ENCODE data around the gene C11orf58. TPM values are rescaled to one million over a fixed set of nuclear protein-coding genes. Genes with fewer than 3 reads are reported as not detected.

The C11orf58 gene
- total and polyA plus RNA-seq, 2 experiments from 2014 or later = 164 to 280 TPM

DNA sequence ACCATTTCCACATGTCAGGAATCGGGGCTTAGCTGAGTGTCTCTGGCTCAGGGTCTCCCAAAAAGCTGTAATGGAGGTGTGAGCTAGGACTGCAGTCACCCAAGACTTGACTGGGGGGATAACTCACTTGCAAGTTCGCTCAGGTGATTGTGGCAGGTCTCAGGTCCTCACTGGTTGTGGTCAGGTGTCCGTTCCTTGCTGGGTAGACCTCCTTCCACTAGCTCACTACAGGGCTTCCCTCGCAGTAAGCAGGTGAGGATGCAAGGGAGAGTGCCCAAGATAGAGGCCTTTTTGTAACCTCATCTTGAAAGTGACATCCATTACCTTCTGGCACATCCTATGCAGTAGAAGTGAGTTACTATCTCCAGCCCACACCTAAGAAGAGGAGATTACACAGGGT lies 29.5 kb downstream of the C11orf58 start:
- ATAC-seq = no peak
- Mint-ChIP-seq H3K27me3 (ENCODE audit: insufficient read depth, low read depth, poor library complexity) (no peaks in the 10 kb centered on the region), H3K27ac (no peak overlapping the region), H3K4me3 (no peak overlapping the region), H3K4me1 (no peaks in the 10 kb centered on the region), H3K36me3 (ENCODE audit: low read depth) (no peaks in the 10 kb centered on the region), H3K9me3 (no peaks in the 10 kb centered on the region)
- no peak for TF ChIP-seq NANOG (IDR thresholded peaks at IDR 0.05; ENCODE audit: borderline replicate concordance)
- TF ChIP-seq, protein P1, sequence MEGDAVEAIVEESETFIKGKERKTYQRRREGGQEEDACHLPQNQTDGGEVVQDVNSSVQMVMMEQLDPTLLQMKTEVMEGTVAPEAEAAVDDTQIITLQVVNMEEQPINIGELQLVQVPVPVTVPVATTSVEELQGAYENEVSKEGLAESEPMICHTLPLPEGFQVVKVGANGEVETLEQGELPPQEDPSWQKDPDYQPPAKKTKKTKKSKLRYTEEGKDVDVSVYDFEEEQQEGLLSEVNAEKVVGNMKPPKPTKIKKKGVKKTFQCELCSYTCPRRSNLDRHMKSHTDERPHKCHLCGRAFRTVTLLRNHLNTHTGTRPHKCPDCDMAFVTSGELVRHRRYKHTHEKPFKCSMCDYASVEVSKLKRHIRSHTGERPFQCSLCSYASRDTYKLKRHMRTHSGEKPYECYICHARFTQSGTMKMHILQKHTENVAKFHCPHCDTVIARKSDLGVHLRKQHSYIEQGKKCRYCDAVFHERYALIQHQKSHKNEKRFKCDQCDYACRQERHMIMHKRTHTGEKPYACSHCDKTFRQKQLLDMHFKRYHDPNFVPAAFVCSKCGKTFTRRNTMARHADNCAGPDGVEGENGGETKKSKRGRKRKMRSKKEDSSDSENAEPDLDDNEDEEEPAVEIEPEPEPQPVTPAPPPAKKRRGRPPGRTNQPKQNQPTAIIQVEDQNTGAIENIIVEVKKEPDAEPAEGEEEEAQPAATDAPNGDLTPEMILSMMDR (conservative IDR thresholded peaks at IDR 0.05; ENCODE audit: low read depth in 2 of 2) = no peak
- TF ChIP-seq STAT1 (IDR thresholded peaks at IDR 0.05; ENCODE audit: unreplicated experiment) = no peak
- TF ChIP-seq CREB1 (CRISPR knock-in tag; IDR thresholded peaks at IDR 0.05; ENCODE audit: low read depth) = no peak
- TF ChIP-seq ZNF114 (CRISPR knock-in tag; IDR thresholded peaks at IDR 0.05) = no peak
- TF ChIP-seq, protein P2, sequence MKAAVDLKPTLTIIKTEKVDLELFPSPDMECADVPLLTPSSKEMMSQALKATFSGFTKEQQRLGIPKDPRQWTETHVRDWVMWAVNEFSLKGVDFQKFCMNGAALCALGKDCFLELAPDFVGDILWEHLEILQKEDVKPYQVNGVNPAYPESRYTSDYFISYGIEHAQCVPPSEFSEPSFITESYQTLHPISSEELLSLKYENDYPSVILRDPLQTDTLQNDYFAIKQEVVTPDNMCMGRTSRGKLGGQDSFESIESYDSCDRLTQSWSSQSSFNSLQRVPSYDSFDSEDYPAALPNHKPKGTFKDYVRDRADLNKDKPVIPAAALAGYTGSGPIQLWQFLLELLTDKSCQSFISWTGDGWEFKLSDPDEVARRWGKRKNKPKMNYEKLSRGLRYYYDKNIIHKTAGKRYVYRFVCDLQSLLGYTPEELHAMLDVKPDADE (IDR thresholded peaks at IDR 0.05) = no peak
- TF ChIP-seq, protein P3, sequence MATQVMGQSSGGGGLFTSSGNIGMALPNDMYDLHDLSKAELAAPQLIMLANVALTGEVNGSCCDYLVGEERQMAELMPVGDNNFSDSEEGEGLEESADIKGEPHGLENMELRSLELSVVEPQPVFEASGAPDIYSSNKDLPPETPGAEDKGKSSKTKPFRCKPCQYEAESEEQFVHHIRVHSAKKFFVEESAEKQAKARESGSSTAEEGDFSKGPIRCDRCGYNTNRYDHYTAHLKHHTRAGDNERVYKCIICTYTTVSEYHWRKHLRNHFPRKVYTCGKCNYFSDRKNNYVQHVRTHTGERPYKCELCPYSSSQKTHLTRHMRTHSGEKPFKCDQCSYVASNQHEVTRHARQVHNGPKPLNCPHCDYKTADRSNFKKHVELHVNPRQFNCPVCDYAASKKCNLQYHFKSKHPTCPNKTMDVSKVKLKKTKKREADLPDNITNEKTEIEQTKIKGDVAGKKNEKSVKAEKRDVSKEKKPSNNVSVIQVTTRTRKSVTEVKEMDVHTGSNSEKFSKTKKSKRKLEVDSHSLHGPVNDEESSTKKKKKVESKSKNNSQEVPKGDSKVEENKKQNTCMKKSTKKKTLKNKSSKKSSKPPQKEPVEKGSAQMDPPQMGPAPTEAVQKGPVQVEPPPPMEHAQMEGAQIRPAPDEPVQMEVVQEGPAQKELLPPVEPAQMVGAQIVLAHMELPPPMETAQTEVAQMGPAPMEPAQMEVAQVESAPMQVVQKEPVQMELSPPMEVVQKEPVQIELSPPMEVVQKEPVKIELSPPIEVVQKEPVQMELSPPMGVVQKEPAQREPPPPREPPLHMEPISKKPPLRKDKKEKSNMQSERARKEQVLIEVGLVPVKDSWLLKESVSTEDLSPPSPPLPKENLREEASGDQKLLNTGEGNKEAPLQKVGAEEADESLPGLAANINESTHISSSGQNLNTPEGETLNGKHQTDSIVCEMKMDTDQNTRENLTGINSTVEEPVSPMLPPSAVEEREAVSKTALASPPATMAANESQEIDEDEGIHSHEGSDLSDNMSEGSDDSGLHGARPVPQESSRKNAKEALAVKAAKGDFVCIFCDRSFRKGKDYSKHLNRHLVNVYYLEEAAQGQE (IDR thresholded peaks at IDR 0.05; ENCODE audit: unreplicated experiment) = no peak
- no peak for TF ChIP-seq POLR2AphosphoS5 (IDR thresholded peaks at IDR 0.05; ENCODE audit: low read depth)
- TF ChIP-seq JUNB (IDR thresholded peaks at IDR 0.05; ENCODE audit: unreplicated experiment) = no peak
- TF ChIP-seq ZNF331 (CRISPR knock-in tag; IDR thresholded peaks at IDR 0.05; ENCODE audit: low read depth) = no peak
- no peak for DNase-seq (ENCODE audit: low spot score)
- H3F3A ChIP-seq (replicated peaks; ENCODE audit: low read depth) = no peaks in the 10 kb centered on the region
- H2AFZ ChIP-seq = no peak overlapping the region
- no peak overlapping the region for H3K4me3 ChIP-seq
- no peaks in the 10 kb centered on the region for H3K79me2 ChIP-seq (replicated peaks; ENCODE audit: insufficient read depth)
- no peaks in the 10 kb centered on the region for H3K9me2 ChIP-seq (ENCODE audit: insufficient read depth)
- no peaks in the 10 kb centered on the region for H3K4me1 ChIP-seq (ENCODE audit: insufficient read depth)
- no peaks in the 10 kb centered on the region for H4K20me1 ChIP-seq (replicated peaks; ENCODE audit: insufficient read depth)
- no peaks in the 10 kb centered on the region for H3K36me3 ChIP-seq (ENCODE audit: insufficient read depth)
- H3K27me3 ChIP-seq (ENCODE audit: insufficient read depth) = no peaks in the 10 kb centered on the region
- H3K27ac ChIP-seq (ENCODE audit: low read depth) = no peak overlapping the region
- no peak overlapping the region for H3K4me2 ChIP-seq

DNA sequence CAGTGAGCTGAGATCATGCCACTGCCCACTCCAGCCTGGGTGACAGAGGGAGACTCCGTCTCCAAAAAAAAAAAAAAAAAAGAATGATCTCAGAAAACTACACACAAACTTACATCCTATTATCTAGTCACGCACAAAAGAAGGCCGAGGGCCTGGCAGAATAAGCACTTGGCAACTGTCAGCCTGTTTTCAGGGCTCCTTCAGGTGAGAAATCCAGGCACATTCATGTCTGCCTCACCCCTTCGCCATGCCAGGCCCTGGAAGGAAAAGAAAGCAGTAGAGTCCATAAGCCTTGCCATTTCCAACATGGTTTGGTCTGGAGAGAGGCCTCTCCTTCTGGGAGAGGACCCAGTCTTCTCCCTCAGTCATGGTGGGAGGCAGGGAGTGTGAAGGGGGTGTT lies 30.9 kb downstream of the C11orf58 start:
- Mint-ChIP-seq H3K4me3 (no peak overlapping the region), H3K9me3 (no peaks in the 10 kb centered on the region), H3K36me3 (ENCODE audit: low read depth) (no peaks in the 10 kb centered on the region), H3K27ac (no peak overlapping the region), H3K27me3 (ENCODE audit: insufficient read depth, low read depth, poor library complexity) (peaks cover 3% of the 10 kb centered on the region), H3K4me1 (peaks cover 3% of the 10 kb centered on the region; the same call in 1 of the 3 replicates)
- Histone ChIP-seq H3K9me2 (ENCODE audit: insufficient read depth) (no peaks in the 10 kb centered on the region), H3K36me3 (ENCODE audit: insufficient read depth) (no peaks in the 10 kb centered on the region), H3K27ac (ENCODE audit: low read depth) (no peak overlapping the region), H4K20me1 (replicated peaks; ENCODE audit: insufficient read depth) (no peaks in the 10 kb centered on the region), H3K27me3 (ENCODE audit: insufficient read depth) (no peaks in the 10 kb centered on the region), H2AFZ (no peak overlapping the region), H3K4me3 (no peak overlapping the region), H3K4me2 (no peak overlapping the region), H3K4me1 (ENCODE audit: insufficient read depth) (no peaks in the 10 kb centered on the region), H3K79me2 (replicated peaks; ENCODE audit: insufficient read depth) (no peaks in the 10 kb centered on the region), H3F3A (replicated peaks; ENCODE audit: low read depth) (no peaks in the 10 kb centered on the region)
- no peak for ATAC-seq
- TF ChIP-seq ZNF331 (CRISPR knock-in tag; IDR thresholded peaks at IDR 0.05; ENCODE audit: low read depth) (no peak), NANOG (IDR thresholded peaks at IDR 0.05; ENCODE audit: borderline replicate concordance) (no peak), JUNB (IDR thresholded peaks at IDR 0.05; ENCODE audit: unreplicated experiment) (no peak)
- DNase-seq (ENCODE audit: low spot score) = no peak

Measured in GM23338 (cell line).